NT2/D1 (cell line): ENCODE results near the gene ETHE1.

Experiments used
- YY1 ChIP-seq: IDR thresholded peaks from 2 replicates; pipeline ENCODE4 v1.6.1; 2011; ENCODE audit not compliant: insufficient read length, insufficient read depth
- ZNF274 ChIP-seq: IDR thresholded peaks from 2 replicates; pipeline ENCODE4 v1.6.1; 2011; ENCODE audit warnings: mild to moderate bottlenecking, low read depth, low read length

GRCh38 chr19:43479961-43480561 lies 46.9 kb downstream of the ETHE1 start:
- TF ChIP-seq ZNF274 (no peak), YY1 (no peak)
